Suprapubic skin (tissue), 4 donors: Measurements from ENCODE around the gene CRYBG2. TPM values are rescaled to one million over a fixed set of nuclear protein-coding genes. Genes with fewer than 3 reads are reported as not detected.

Source experiments
- DNase-seq, 2 donors: peaks; one replicate each; pipeline ENCODE4 v3.0.0-alpha.2; 2019; ENCODE audit warnings: low spot score in 2 of 2
- H3K27ac ChIP-seq: fragments of 200-600 bp; sonication (generic); one replicate; pipeline ENCODE4 v1.5.1; 2019
- H3K27me3 ChIP-seq: fragments of 200-600 bp; sonication (generic); one replicate; pipeline ENCODE4 v1.5.1; 2019
- H3K36me3 ChIP-seq: fragments of 200-600 bp; sonication (generic); one replicate; pipeline ENCODE4 v1.5.1; 2019
- H3K4me1 ChIP-seq: fragments of 200-600 bp; sonication (generic); one replicate; pipeline ENCODE4 v1.5.1; 2019
- H3K4me3 ChIP-seq: fragments of 200-600 bp; sonication (generic); one replicate; pipeline ENCODE4 v1.5.1; 2019; ENCODE audit warnings: mild to moderate bottlenecking
- H3K9me3 ChIP-seq: fragments of 200-600 bp; sonication (generic); one replicate; pipeline ENCODE4 v1.5.1; 2019
- CTCF ChIP-seq, 2 donors: fragments of 200-600 bp in 1 of 2; fragments of 450-650 bp in 1 of 2; sonication (generic) in 1 of 2; IDR thresholded peaks; one replicate each; pipeline ENCODE4 v1.5.1; 2016 to 2019; ENCODE audit warnings: antibody characterized with exemption in 2 of 2, mild to moderate bottlenecking in 1 of 2, moderate library complexity in 1 of 2
- EP300 ChIP-seq: sonication (generic); formaldehyde crosslinking; IDR thresholded peaks from one replicate; pipeline ENCODE4 v1.6.1; 2017; ENCODE audit warnings: antibody characterized with exemption
- POLR2A ChIP-seq, 2 donors: fragments of 450-650 bp; IDR thresholded peaks; one replicate each; pipeline ENCODE4 v1.6.1; 2017; ENCODE audit warnings: antibody characterized with exemption in 2 of 2, mild to moderate bottlenecking in 2 of 2, moderate library complexity in 2 of 2
- POLR2AphosphoS5 ChIP-seq, 3 donors: sonication (generic); formaldehyde crosslinking; IDR thresholded peaks; one replicate each; pipeline ENCODE4 v1.6.1; 2017; ENCODE audit warnings: antibody characterized with exemption in 3 of 3
- WGBS: methylation state at CpG from one replicate; pipeline ENCODE4 v1.1.5; 2018; 5-methylcytosine and 5-hydroxymethylcytosine counted together
- total RNA-seq, 4 donors: library from RNA; depleted of rRNA; stranded (reverse); fragments of >200 nt; gene quantifications; one replicate each; pipeline ENCODE4 v1.1.0, GENCODE V29; 2016

The CRYBG2 gene
- total RNA-seq, 4 donors from 2014 or later = 47.8 to 96.9 (median 62.8) TPM

- peaks cover 9% of the 10 kb centered on the region for H3K36me3 ChIP-seq
- TF ChIP-seq POLR2AphosphoS5 (IDR thresholded peaks at IDR 0.05) = peak in 1 of 3 donors; percentile 55
- TF ChIP-seq POLR2A (IDR thresholded peaks at IDR 0.05) = no peak
- TF ChIP-seq CTCF (IDR thresholded peaks at IDR 0.05) = peak; percentile 82 to 94
- H3K27me3 ChIP-seq = no peaks in the 10 kb centered on the region
- no peaks in the 10 kb centered on the region for H3K9me3 ChIP-seq
- peaks cover 12% of the 10 kb centered on the region for H3K4me1 ChIP-seq
- DNase-seq = peak; percentile 97
- H3K4me3 ChIP-seq = no peak overlapping the region
- 12% methylated on average over 16 of the region's 16 CpGs for WGBS
- no peak overlapping the region for H3K27ac ChIP-seq
These were observed 32.5 kb downstream of the CRYBG2 start for GRCh38 chr1:26321315-26322041.

GRCh38 chr1:26320896-26321295 lies 33.0 kb downstream of the CRYBG2 start:
- H3K36me3 ChIP-seq = peaks cover 9% of the 10 kb centered on the region
- no peak overlapping the region for H3K4me3 ChIP-seq
- H3K27me3 ChIP-seq = no peaks in the 10 kb centered on the region
- H3K4me1 ChIP-seq = peaks cover 12% of the 10 kb centered on the region
- H3K9me3 ChIP-seq = no peaks in the 10 kb centered on the region
- no peak overlapping the region for H3K27ac ChIP-seq
- no peak for TF ChIP-seq CTCF (IDR thresholded peaks at IDR 0.05)
- no peak for TF ChIP-seq EP300
- no peak for TF ChIP-seq POLR2A (IDR thresholded peaks at IDR 0.05)
- no peak for TF ChIP-seq POLR2AphosphoS5 (IDR thresholded peaks at IDR 0.05)
- 20% methylated on average over 1 of the region's 2 CpGs for WGBS
- DNase-seq = no peak

GRCh38 chr1:26318338-26319064 lies 35.4 kb downstream of the CRYBG2 start:
- DNase-seq = no peak
- no peak for TF ChIP-seq CTCF (IDR thresholded peaks at IDR 0.05)
- no peak for TF ChIP-seq EP300
- TF ChIP-seq POLR2AphosphoS5 (IDR thresholded peaks at IDR 0.05) = no peak
- no peak for TF ChIP-seq POLR2A (IDR thresholded peaks at IDR 0.05)
- Histone ChIP-seq H3K4me3 (peak overlapping the region; percentile 0), H3K36me3 (peaks cover 3% of the 10 kb centered on the region), H3K27me3 (no peaks in the 10 kb centered on the region), H3K4me1 (peaks cover 15% of the 10 kb centered on the region), H3K27ac (no peak overlapping the region), H3K9me3 (no peaks in the 10 kb centered on the region)
- WGBS = 73% methylated on average over 7 of the region's 9 CpGs

- Histone ChIP-seq H3K4me3 (peak within 1 kb of the TSS; percentile 0), H3K27ac (no peak within 1 kb of the TSS), H3K36me3 (no peaks in the 10 kb centered on the region), H3K27me3 (no peaks in the 10 kb centered on the region), H3K4me1 (peaks cover 15% of the 10 kb centered on the region), H3K9me3 (no peaks in the 10 kb centered on the region)
- DNase-seq = no peak
- WGBS = 76% methylated on average over 12 of the region's 12 CpGs
- TF ChIP-seq CTCF (IDR thresholded peaks at IDR 0.05) (no peak), POLR2A (IDR thresholded peaks at IDR 0.05) (no peak), EP300 (no peak), POLR2AphosphoS5 (IDR thresholded peaks at IDR 0.05) (no peak)
These were observed 36.2 kb downstream of the CRYBG2 start, which contains the start of gene CD52 for GRCh38 chr1:26317612-26318337. TSS of gene CD52 (plus strand) at chr1:26317958. CDS start at chr1:26318018, 60 bp downstream.
